Natural killer cell (primary cell): Measurements from ENCODE around the gene CAPN14. TPM values are rescaled to one million over a fixed set of nuclear protein-coding genes. Genes with fewer than 3 reads are reported as not detected.

Experiments used
- ATAC-seq, 3 donors: fragments of 150-1000 bp in 2 of 3; fragments of 200-7000 bp in 1 of 3; cut with Tn5 transposase; 1 replicate in 1 of 3; 2 replicates in 2 of 3; pipeline ENCODE4 v1.10.0; 2021; ENCODE audit warnings: mild to moderate bottlenecking in 2 of 3, moderate library complexity in 2 of 3
- DNase-seq, 2 donors: peaks; one replicate each; pipeline versions ENCODE4 v3.0.0 to v3.0.0-alpha.2; 2013 to 2021; ENCODE audit warnings: mixed read lengths in 1 of 2
- H3K27ac ChIP-seq: one replicate; pipeline ENCODE4 v1.5.1; 2013; ENCODE audit warnings: mild to moderate bottlenecking, low read length
- H3K27me3 ChIP-seq: one replicate; pipeline ENCODE4 v1.6.1; 2013; ENCODE audit warnings: low read length; ENCODE audit not compliant: control insufficient read depth, insufficient read depth
- H3K36me3 ChIP-seq: one replicate; pipeline ENCODE4 v1.6.1; 2013; ENCODE audit warnings: low read length; ENCODE audit not compliant: control insufficient read depth, insufficient read depth
- H3K4me1 ChIP-seq: one replicate; pipeline ENCODE4 v1.6.1; 2013; ENCODE audit warnings: low read length; ENCODE audit not compliant: control insufficient read depth, insufficient read depth
- H3K4me3 ChIP-seq: one replicate; pipeline ENCODE4 v1.5.1; 2013; ENCODE audit warnings: low read length
- H3K9me3 ChIP-seq: one replicate; pipeline ENCODE4 v1.6.1; 2013; ENCODE audit warnings: low read length; ENCODE audit not compliant: control insufficient read depth, insufficient read depth
- H3K27ac Mint-ChIP-seq, 2 donors: one replicate each; pipeline ENCODE4 v1.8.0; 2022; ENCODE audit warnings: mild to moderate bottlenecking in 2 of 2, mixed read lengths in 2 of 2, moderate library complexity in 1 of 2
- H3K27me3 Mint-ChIP-seq, 2 donors: one replicate each; pipeline ENCODE4 v1.8.0; 2022; ENCODE audit warnings: low read depth in 2 of 2, mixed read lengths in 2 of 2
- H3K36me3 Mint-ChIP-seq: one replicate; pipeline ENCODE4 v1.8.0; 2022; ENCODE audit warnings: mixed read lengths
- H3K4me1 Mint-ChIP-seq, 2 donors: one replicate each; pipeline ENCODE4 v1.8.0; 2022; ENCODE audit warnings: mixed read lengths in 2 of 2
- H3K4me3 Mint-ChIP-seq: one replicate; pipeline ENCODE4 v1.8.0; 2022; ENCODE audit warnings: mild to moderate bottlenecking, moderate library complexity, mixed read lengths
- H3K9me3 Mint-ChIP-seq, 2 donors: one replicate each; pipeline ENCODE4 v1.8.0; 2022; ENCODE audit warnings: mixed read lengths in 2 of 2
- WGBS: methylation state at CpG from one replicate; pipeline ENCODE4 v1.1.7; 2013; ENCODE audit warnings: missing lambda C conversion rate; ENCODE audit not compliant: insufficient coverage; 5-methylcytosine and 5-hydroxymethylcytosine counted together
- intact Hi-C: fragments of 100-400 bp; cut with micrococcal nuclease; formaldehyde crosslinking; loops from one replicate; pipeline ENCODE4 v1.14.2; 2022
- total RNA-seq, 4 donors: library from RNA; stranded (reverse); fragments of 120-200 nt in 1 of 4; gene quantifications; one replicate each; pipeline versions ENCODE4 v1.2.3 to v1.2.4, GENCODE V29; 2013 to 2022
- TF ChIP-seq, protein P1 (sequence below): fragments of 200-600 bp; IDR thresholded peaks from one replicate; pipeline ENCODE4 v1.8.0; 2022; ENCODE audit warnings: antibody characterized with exemption

CAPN14 gene
- total RNA-seq, 3 donors from 2014 or later (not counting 1 experiment from before 2014, with no cell fraction given), result 0.33 to 0.43 TPM; not detected in 1

DNA sequence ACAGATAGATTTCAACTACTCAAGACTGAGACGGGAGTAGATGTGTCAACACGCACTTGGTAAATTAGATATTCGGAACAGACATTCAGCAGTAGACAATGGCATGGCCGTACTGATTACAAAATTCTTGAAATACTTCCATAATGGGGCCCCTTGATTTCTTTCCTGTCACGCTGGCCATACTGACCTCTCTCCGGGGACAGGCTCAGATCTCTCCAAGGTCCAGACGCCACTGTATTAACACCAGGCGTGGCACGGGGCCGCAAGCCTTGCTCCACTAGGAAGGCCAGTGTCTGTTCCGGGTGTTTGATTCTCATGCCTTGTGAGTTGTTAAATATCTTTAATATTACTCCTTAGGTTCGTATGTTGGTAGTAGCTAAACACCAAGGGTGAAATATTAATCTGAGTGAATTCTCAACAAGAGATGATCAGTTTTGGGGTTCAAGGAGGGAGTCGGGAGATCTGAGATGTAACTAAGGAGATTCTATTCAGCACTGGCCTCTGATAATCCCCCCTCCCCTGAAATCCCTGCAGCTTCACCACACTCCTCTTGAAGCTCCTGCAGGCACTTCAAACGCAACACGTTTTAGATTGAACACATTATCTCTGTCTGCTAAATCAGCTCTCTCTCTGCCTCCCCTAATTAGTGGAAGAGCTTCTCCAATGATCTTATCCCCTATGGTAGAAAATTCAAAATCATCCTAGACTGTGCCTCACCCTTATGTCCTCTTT is 14.4 kb upstream of the CAPN14 start:
- Mint-ChIP-seq H3K9me3 (no peaks in the 10 kb centered on the region), H3K4me1 (peaks cover 14 to 27% of the 10 kb centered on the region in 2 donors), H3K27ac (peak overlapping the region in 1 of 2 donors; percentile 4), H3K36me3 (no peaks in the 10 kb centered on the region), H3K27me3 (peaks cover 10 to 13% of the 10 kb centered on the region in 2 donors), H3K4me3 (no peak overlapping the region)
- TF ChIP-seq, protein P1, sequence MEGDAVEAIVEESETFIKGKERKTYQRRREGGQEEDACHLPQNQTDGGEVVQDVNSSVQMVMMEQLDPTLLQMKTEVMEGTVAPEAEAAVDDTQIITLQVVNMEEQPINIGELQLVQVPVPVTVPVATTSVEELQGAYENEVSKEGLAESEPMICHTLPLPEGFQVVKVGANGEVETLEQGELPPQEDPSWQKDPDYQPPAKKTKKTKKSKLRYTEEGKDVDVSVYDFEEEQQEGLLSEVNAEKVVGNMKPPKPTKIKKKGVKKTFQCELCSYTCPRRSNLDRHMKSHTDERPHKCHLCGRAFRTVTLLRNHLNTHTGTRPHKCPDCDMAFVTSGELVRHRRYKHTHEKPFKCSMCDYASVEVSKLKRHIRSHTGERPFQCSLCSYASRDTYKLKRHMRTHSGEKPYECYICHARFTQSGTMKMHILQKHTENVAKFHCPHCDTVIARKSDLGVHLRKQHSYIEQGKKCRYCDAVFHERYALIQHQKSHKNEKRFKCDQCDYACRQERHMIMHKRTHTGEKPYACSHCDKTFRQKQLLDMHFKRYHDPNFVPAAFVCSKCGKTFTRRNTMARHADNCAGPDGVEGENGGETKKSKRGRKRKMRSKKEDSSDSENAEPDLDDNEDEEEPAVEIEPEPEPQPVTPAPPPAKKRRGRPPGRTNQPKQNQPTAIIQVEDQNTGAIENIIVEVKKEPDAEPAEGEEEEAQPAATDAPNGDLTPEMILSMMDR, result no peak
- Histone ChIP-seq H3K9me3 (no peaks in the 10 kb centered on the region), H3K4me1 (peaks cover 11% of the 10 kb centered on the region), H3K27me3 (no peaks in the 10 kb centered on the region), H3K27ac (no peak overlapping the region), H3K4me3 (no peak overlapping the region), H3K36me3 (no peaks in the 10 kb centered on the region)
- ATAC-seq (no peak), DNase-seq (no peak)
- 85% methylated on average over 12 of the region's 15 CpGs for WGBS
- intact Hi-C loops, result loop anchor here (10.0 kb wide), 1 partner anchor 103 kb away; no protein-coding TSS in a partner anchor

DNA sequence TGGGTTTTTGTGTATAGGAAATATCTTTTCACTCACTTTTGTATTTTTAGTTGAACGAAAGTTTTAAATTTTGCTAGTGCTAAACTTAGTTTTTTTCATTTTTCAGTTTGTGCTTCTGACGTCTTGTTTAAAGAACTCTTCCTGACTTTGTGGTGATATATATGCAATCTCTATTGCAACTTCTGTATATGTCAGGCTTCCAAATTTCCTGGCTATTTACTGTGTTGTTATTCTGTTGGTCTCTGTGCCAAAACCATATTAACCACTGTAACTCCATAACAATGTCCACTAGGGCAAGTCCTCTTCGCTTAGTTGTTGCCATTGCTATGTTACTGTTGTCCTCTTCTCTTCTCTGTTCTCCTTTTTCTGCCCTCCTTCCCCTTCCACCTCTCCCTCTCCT is 13.4 kb upstream of the CAPN14 start:
- Mint-ChIP-seq H3K9me3 (no peaks in the 10 kb centered on the region), H3K4me3 (no peak overlapping the region), H3K36me3 (no peaks in the 10 kb centered on the region), H3K27me3 (peaks cover 10 to 23% of the 10 kb centered on the region in 2 donors), H3K4me1 (peaks cover 8 to 25% of the 10 kb centered on the region in 2 donors), H3K27ac (no peak overlapping the region)
- Histone ChIP-seq H3K4me3 (no peak overlapping the region), H3K27ac (no peak overlapping the region), H3K27me3 (no peaks in the 10 kb centered on the region), H3K4me1 (peaks cover 11% of the 10 kb centered on the region), H3K9me3 (no peaks in the 10 kb centered on the region), H3K36me3 (no peaks in the 10 kb centered on the region)
- intact Hi-C loops, result loop anchor here (10.0 kb wide), 1 partner anchor 104 kb away; no protein-coding TSS in a partner anchor
- ATAC-seq (no peak), DNase-seq (no peak)
- TF ChIP-seq, protein P1, result no peak
- WGBS, result 84% methylated on average over 3 of the region's 3 CpGs

DNA sequence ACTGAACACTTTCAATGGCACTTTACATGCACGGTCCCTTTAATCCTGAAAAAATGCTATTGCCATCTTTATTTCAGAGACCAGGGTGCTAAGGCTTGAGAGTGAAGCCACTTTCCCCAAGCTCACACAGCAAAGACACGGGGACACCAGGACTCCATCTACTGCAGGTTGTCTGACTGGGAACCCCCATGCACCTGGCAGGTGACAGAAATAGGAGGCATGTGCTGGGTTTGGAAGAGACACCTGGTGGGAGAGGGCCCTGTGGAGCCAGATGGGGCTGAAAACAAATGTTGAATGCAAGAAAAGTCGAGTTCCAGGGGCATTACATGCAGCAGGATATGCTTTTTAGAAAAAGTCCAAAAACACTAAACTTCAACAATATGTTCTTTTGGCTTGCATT is 11.4 kb upstream of the CAPN14 start:
- H3K27ac ChIP-seq, result no peak overlapping the region
- no peak for DNase-seq
- H3K4me1 Mint-ChIP-seq, result peaks cover 0 to 7% of the 10 kb centered on the region in 2 donors
- intact Hi-C loops, result no loop called here
- peaks cover 19 to 41% of the 10 kb centered on the region in 2 donors for H3K27me3 Mint-ChIP-seq
- no peaks in the 10 kb centered on the region for H3K36me3 ChIP-seq
- no peaks in the 10 kb centered on the region for H3K9me3 Mint-ChIP-seq
- H3K4me3 ChIP-seq, result no peak overlapping the region
- WGBS, result 93% methylated on average over 3 of the region's 3 CpGs
- no peaks in the 10 kb centered on the region for H3K36me3 Mint-ChIP-seq
- ATAC-seq, result no peak
- no peaks in the 10 kb centered on the region for H3K27me3 ChIP-seq
- TF ChIP-seq, protein P1, result no peak
- H3K27ac Mint-ChIP-seq, result no peak overlapping the region
- H3K9me3 ChIP-seq, result no peaks in the 10 kb centered on the region
- H3K4me1 ChIP-seq, result peaks cover 3% of the 10 kb centered on the region
- no peak overlapping the region for H3K4me3 Mint-ChIP-seq
